ENCODE measurements around the gene SFRP4. TPM values are rescaled to one million over a fixed set of nuclear protein-coding genes. Genes with fewer than 3 reads are reported as not detected.

SFRP4 gene
- total and polyA plus RNA-seq, 9 of the 15 experiments (the other 6 are each of a cell fraction or from before 2014, with no cell fraction given) = not detected

- TF ChIP-seq ARID1B (IDR thresholded peaks at IDR 0.05) (0 out of 2 replicates have a peak, but pooled peaks have one; percentile 1), SIRT6 (IDR thresholded peaks at IDR 0.05; ENCODE audit: low read depth, low read length) (no peak), ZNF717 (CRISPR knock-in tag; IDR thresholded peaks at IDR 0.05) (no peak), CREM (IDR thresholded peaks at IDR 0.05; ENCODE audit: low read depth) (no peak), U2AF2 (optimal IDR thresholded peaks at IDR 0.05; ENCODE audit: low read depth, low read length) (no peak), RBM22 (IDR thresholded peaks at IDR 0.05; ENCODE audit: low read depth, low read length, poor library complexity, severe bottlenecking) (no peak), PRMT5 (CRISPR knock-in tag; IDR thresholded peaks at IDR 0.05) (no peak), MYC (IDR thresholded peaks at IDR 0.05; ENCODE audit: low read depth, low read length) (no peak), MYC (CRISPR knock-in tag; IDR thresholded peaks at IDR 0.05; ENCODE audit: borderline replicate concordance, low read depth) (no peak), RFX1 (IDR thresholded peaks at IDR 0.05) (no peak), FOXK2 (conservative IDR thresholded peaks at IDR 0.05 in 1 of 2, IDR thresholded peaks at IDR 0.05 in 1 of 2; ENCODE audit: low read depth in 2 of 2) (no peak), ZKSCAN8 (CRISPR knock-in tag; IDR thresholded peaks at IDR 0.05) (no peak), ELK1 (CRISPR knock-in tag; IDR thresholded peaks at IDR 0.05) (no peak), BRF2 (IDR thresholded peaks at IDR 0.05; ENCODE audit: borderline replicate concordance, insufficient read depth, insufficient read length) (no peak), PYGO2 (tag; IDR thresholded peaks at IDR 0.05) (0 out of 2 replicates have a peak, but pooled peaks have one; percentile 11), DPF2 (IDR thresholded peaks at IDR 0.05) (no peak), NUFIP1 (IDR thresholded peaks at IDR 0.05; ENCODE audit: partially characterized antibody) (no peak), DEAF1 (CRISPR knock-in tag; IDR thresholded peaks at IDR 0.05) (no peak), KAT8 (IDR thresholded peaks at IDR 0.05; ENCODE audit: low read depth) (peak; percentile 62; the same call in 1 of the 2 replicates), MAX (CRISPR knock-in tag; IDR thresholded peaks at IDR 0.05) (no peak), PREB (CRISPR knock-in tag; IDR thresholded peaks at IDR 0.05) (no peak), JUN (IDR thresholded peaks at IDR 0.05; ENCODE audit: borderline replicate concordance, low read depth, low read length) (no peak), JUN (CRISPR knock-in tag; IDR thresholded peaks at IDR 0.05; ENCODE audit: borderline replicate concordance) (no peak), KDM5B (IDR thresholded peaks at IDR 0.05; ENCODE audit: insufficient replicate concordance, low read depth, low read length) (no peak), KLF13 (tag; IDR thresholded peaks at IDR 0.05; ENCODE audit: borderline replicate concordance, low read depth) (no peak), MEF2A (IDR thresholded peaks at IDR 0.05; ENCODE audit: control insufficient read depth, low read depth, low read length) (no peak)
Measured at GRCh38 chr7:37912756-37913155, 3.9 kb downstream of the SFRP4 start (continued).
